ENCODE data around the gene CDT1.
A peak's percentile ranks its signal among the peaks of the same experiment; 100 is the strongest.

Gene CDT1

DNA sequence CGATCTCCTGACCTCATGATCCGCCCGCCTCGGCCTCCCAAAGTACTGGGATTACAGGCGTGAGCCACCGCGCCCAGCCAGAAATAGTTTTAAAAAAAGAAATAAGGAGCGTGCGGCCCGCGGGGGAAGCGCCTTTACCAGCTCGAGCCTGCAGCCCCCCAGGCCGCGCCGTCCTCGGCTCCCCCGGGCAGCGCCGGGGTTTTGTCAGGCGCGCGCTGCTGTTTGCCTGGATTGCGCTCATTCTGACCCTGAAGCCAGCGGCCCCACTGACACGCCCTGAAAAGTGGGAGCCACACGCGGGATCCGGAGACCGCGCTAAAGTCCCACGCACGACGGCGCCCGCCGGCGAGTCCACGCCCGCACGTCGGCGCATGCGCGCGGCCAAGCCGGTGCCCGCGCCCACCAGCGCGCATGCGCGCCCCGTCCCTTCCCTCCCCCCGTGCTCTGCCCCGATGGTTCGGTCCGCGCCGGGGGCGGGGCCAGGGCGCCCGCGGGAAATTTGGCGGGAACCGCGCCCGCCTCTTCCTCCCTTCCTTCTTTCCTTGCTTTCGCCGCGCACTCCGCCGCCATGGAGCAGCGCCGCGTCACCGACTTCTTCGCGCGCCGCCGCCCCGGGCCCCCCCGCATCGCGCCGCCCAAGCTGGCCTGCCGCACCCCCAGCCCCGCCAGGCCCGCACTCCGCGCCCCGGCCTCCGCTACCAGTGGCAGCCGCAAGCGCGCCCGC, at the start of gene CDT1:
Gene CDT1, plus strand, starts transcription at position 526 of the 724 bp plus-strand sequence. Its CDS starts 43 bp downstream, at position 569.
- no peak for TF ChIP-seq CTCF (IDR thresholded peaks at IDR 0.05; ENCODE audit: borderline replicate concordance, control extremely low read depth, extremely low read depth, insufficient read depth, missing control alignments)
- DNase-seq (ENCODE audit: low spot score) = peak; percentile 99
- in situ Hi-C loops (cut with MboI; ENCODE audit: low sequenced_read_pairs, unreplicated experiment) = no loop called here

DNA sequence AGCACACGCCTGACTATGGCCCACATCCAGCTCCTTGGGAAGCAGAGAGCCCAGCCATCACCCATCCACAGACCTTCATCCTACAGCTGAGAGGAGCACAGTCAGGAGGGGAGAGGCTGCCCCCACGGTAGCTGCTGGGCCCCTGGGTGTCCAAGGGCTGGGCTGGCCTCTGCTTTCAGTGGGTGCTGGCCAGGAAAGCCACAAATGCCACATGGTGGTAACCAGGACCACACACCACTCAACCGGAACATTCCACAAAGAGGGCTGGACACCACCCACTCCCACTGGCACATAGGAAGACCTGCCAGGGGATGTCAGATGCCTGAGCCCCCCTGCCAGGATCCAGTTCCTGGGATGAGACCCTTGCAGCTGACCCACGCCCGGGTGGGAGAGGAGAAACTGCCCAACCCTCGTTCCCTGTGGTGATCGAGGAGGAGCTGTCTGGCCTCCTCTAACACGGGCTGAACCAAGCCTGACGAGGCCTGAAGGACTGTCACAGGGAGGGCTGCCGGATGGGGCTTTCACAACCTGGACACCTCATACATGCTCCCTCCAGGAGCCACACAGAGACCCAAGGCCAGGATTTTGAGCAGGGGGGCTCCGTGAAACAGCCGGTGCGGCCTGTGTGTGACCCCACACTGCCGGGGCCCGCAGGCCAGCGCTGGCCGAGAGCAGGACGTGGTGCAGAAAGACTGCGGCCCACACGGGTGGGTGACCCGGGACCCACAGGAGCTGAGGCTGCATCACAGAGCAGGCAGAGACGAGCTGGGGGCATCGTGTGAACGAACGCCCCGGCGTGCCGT, 49.3 kb upstream of the CDT1 start:
- no peak for TF ChIP-seq CTCF (IDR thresholded peaks at IDR 0.05; ENCODE audit: borderline replicate concordance, control extremely low read depth, extremely low read depth, insufficient read depth, missing control alignments)

GRCh38 chr16:88754912-88755744, 48.5 kb upstream of the CDT1 start:
- DNase-seq (ENCODE audit: low spot score) = no peak
- in situ Hi-C loops (cut with MboI; ENCODE audit: low sequenced_read_pairs, unreplicated experiment) = no loop called here
- TF ChIP-seq CTCF (IDR thresholded peaks at IDR 0.05; ENCODE audit: borderline replicate concordance, control extremely low read depth, extremely low read depth, insufficient read depth, missing control alignments) = no peak

More for the DNA sequence above, 49.3 kb upstream of the CDT1 start:
- in situ Hi-C loops (cut with MboI; ENCODE audit: low sequenced_read_pairs, unreplicated experiment) = no loop called here
- no peak for DNase-seq (ENCODE audit: low spot score)

DNA sequence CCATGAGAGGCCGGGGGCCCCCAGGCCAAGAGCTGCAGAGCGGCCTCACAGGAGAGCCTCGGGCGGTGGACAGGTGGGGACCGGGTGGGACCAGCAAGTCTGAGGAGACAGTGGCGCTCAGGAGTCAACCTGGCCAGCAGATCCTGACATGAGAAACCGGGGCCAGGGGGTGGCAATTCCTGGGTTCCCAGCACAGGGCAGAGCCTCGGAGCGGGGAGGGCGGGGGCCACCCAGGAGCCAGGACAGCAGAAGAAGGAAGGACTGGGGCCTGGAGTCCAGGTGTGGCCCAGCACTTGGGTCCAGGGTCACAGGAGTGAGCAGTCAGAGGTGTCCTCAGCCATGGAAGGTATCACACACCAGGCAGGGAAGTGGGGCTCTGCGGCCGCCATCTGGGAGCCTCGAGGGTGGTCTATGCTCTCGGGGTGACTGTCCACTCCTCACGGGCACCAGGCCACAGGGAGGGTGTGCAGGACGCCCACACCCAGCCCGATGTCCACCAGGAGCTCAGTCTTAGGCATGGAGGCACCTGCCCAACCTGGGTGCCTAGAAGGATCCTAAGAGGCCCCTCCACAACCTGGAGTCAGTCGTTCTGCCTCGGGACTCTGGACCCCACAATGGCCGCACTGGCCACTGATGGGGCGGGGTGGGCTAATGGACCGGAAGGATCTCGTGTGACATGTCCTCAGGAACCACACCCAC, 47.7 kb upstream of the CDT1 start:
- in situ Hi-C loops (cut with MboI; ENCODE audit: low sequenced_read_pairs, unreplicated experiment) = no loop called here
- no peak for TF ChIP-seq CTCF (IDR thresholded peaks at IDR 0.05; ENCODE audit: borderline replicate concordance, control extremely low read depth, extremely low read depth, insufficient read depth, missing control alignments)
- no peak for DNase-seq (ENCODE audit: low spot score)

DNA sequence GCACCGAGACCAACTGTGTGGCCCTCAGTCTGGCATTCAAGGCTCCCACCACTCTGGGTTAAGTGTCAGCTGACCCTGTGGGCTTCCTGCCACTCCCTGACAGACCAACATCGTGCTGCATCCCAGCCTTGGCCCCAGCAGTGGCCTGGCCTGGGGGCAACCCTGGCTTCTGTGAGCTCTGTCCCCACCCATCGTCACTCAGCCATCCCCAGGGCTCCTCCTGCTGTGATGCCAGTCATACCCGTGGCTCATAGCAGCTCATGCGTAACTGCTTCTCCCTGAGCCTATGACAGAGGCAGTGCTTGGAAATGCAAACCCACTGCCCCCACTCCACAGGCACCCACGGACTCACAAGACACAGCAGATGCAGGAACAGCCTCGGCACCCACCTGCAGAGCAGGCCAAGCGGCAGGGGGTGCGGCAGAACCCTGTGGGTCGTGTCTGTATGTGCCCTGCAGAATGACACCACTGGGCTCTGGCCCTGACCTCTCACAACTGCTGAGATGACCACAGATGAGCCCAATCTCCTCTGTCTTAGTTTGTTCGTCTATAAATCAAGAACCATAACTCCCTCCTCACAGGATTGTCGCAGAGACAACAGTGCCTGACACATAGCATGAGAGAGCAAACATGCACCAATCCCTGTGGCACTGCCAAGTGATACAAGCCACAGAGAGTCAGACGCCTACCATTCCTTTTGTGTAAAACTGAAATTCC, 45.2 kb upstream of the CDT1 start:
- DNase-seq (ENCODE audit: low spot score) = no peak
- in situ Hi-C loops (cut with MboI; ENCODE audit: low sequenced_read_pairs, unreplicated experiment) = no loop called here

More for the DNA sequence above, 45.2 kb upstream of the CDT1 start:
- no peak for TF ChIP-seq CTCF (IDR thresholded peaks at IDR 0.05; ENCODE audit: borderline replicate concordance, control extremely low read depth, extremely low read depth, insufficient read depth, missing control alignments)

All from GM13976 (cell line).